SK-N-MC (cell line): ENCODE results near the gene SOX6.

Experiments used
- DNase-seq: peaks from one replicate; pipeline ENCODE4 v3.0.0-alpha.2; 2011; ENCODE audit warnings: low read depth, low spot score
- H3K27ac ChIP-seq: fragments of 200-600 bp; sonication (generic); 2 replicates; pipeline ENCODE4 v1.5.1; 2016; ENCODE audit warnings: mixed run types
- H3K36me3 ChIP-seq: fragments of 200-600 bp; sonication (generic); 2 replicates; pipeline ENCODE4 v1.6.1; 2017; ENCODE audit warnings: antibody characterized with exemption, low read length, mixed read lengths; ENCODE audit not compliant: insufficient read depth
- H3K4me3 ChIP-seq: fragments of 200-600 bp; sonication (generic); 2 replicates; pipeline ENCODE4 v1.5.1; 2016
- H3K9ac ChIP-seq: fragments of 200-600 bp; sonication (generic); 2 replicates; pipeline ENCODE4 v1.8.0; 2017; ENCODE audit warnings: mixed run types, mixed read lengths; ENCODE audit not compliant: insufficient read length
- H3K9me3 ChIP-seq: fragments of 200-600 bp; sonication (generic); 2 replicates; pipeline ENCODE4 v1.6.1; 2017; ENCODE audit warnings: low read depth, mild to moderate bottlenecking, antibody characterized with exemption, low read length, moderate library complexity, mixed read lengths
- EZH2 ChIP-seq: fragments of 200-600 bp; sonication (generic); IDR thresholded peaks from one replicate; pipeline ENCODE4 v1.6.1; 2017; ENCODE audit warnings: antibody characterized with exemption
- FOXP2 ChIP-seq: optimal IDR thresholded peaks from 2 replicates; pipeline ENCODE3; 2011; ENCODE audit warnings: mild to moderate bottlenecking, moderate library complexity; ENCODE audit not compliant: insufficient read depth; ENCODE audit errors: extremely low read length, control extremely low read depth
- POLR2AphosphoS5 ChIP-seq: IDR thresholded peaks from 2 replicates; pipeline ENCODE4 v1.6.1; 2012; ENCODE audit warnings: mild to moderate bottlenecking, low read depth, low read length, borderline replicate concordance

Gene SOX6

DNA sequence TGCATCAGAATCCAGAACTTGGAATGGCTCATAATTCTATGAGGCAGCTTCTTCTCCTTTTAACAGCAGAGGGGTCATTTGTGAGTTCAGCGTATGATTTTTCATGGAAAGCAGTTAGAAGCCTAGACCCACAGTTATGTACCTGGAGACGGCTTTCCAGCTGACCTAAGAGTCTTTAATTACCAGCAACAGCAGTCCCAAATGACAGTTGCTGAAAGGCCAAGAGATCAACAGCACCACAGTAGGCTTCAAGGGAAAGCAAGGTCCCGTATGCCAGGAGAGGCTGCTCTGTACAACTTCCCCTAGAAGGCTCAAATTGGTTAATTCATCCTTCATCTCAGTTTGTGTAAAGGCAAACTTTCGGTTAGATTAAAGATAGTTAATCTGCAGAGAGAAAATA, 363.0 kb downstream of the SOX6 start:
- TF ChIP-seq FOXP2, result no peak
- TF ChIP-seq POLR2AphosphoS5, result no peak
- TF ChIP-seq EZH2, result no peak
- H3K4me3 ChIP-seq, result no peak overlapping the region
- no peak overlapping the region for H3K27ac ChIP-seq
- peaks cover 52% of the 10 kb centered on the region for H3K36me3 ChIP-seq
- no peak for DNase-seq
- no peaks in the 10 kb centered on the region for H3K9me3 ChIP-seq
- H3K9ac ChIP-seq, result no peak overlapping the region

GRCh38 chr11:15991215-15991614, 365.1 kb downstream of the SOX6 start:
- Histone ChIP-seq H3K9me3 (no peaks in the 10 kb centered on the region), H3K27ac (no peak overlapping the region), H3K9ac (no peak overlapping the region), H3K36me3 (peaks cover 63% of the 10 kb centered on the region), H3K4me3 (no peak overlapping the region)
- TF ChIP-seq POLR2AphosphoS5, result no peak
- no peak for TF ChIP-seq EZH2
- no peak for TF ChIP-seq FOXP2
- no peak for DNase-seq

DNA sequence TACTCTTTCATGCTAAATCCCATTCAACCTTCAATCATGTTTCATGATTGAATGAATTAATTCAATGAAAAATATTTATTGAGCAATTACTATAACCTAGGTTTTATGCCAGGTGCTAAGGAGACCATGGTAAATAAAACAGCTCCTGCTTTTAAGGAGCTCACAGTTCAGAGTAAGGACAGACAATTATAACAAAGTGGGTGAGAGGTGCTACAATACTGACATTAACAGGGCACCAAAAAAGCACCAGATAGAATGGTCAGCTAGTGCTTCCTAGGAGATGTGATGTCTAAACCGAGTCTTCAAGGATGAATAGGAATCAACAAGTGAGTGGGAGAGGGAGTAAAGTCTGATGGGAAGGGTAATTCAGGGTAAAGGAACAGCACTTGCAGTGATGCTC, 366.7 kb downstream of the SOX6 start:
- Histone ChIP-seq H3K4me3 (no peak overlapping the region), H3K36me3 (peaks cover 64% of the 10 kb centered on the region), H3K27ac (peak overlapping the region; percentile 15; the same call in 1 of the 2 replicates), H3K9me3 (no peaks in the 10 kb centered on the region), H3K9ac (no peak overlapping the region)
- TF ChIP-seq POLR2AphosphoS5 (no peak), EZH2 (no peak), FOXP2 (no peak)
- DNase-seq, result no peak

GRCh38 chr11:15988693-15989231, 367.6 kb downstream of the SOX6 start:
- Histone ChIP-seq H3K27ac (peak overlapping the region; percentile 47), H3K4me3 (no peak overlapping the region), H3K9me3 (no peaks in the 10 kb centered on the region), H3K36me3 (peaks cover 70% of the 10 kb centered on the region), H3K9ac (no peak overlapping the region)
- DNase-seq, result no peak
- no peak for TF ChIP-seq POLR2AphosphoS5
- TF ChIP-seq FOXP2, result no peak
- TF ChIP-seq EZH2, result no peak

- Histone ChIP-seq H3K9ac (peak overlapping the region; percentile 24), H3K4me3 (no peak overlapping the region), H3K36me3 (peaks cover 68% of the 10 kb centered on the region), H3K9me3 (no peaks in the 10 kb centered on the region), H3K27ac (peak overlapping the region; percentile 47)
- DNase-seq, result no peak
- TF ChIP-seq EZH2 (no peak), FOXP2 (no peak), POLR2AphosphoS5 (no peak)
Observed at GRCh38 chr11:15988016-15988550, 368.3 kb downstream of the SOX6 start.

DNA sequence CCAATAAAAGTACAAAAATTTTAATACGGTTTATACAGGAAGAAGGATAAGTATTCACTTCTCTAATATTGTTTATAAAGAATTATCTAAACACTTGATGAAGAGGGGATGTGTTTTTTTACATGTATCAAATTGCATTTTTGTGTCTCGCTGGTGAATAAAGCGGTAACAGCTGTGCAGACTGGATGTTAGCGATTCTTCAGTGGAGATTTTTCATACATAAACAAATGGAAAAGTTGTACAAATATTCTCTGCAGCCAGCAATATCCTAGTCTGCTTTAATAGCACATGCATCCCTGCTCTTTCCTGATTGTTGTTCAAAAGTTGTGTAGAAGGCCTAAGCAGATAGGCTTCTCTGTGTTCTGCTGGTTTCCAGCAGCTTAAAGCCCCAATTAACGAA, 369.3 kb downstream of the SOX6 start:
- Histone ChIP-seq H3K4me3 (no peak overlapping the region), H3K9ac (no peak overlapping the region), H3K36me3 (peaks cover 69% of the 10 kb centered on the region), H3K27ac (peak overlapping the region; percentile 69; the same call in 1 of the 2 replicates), H3K9me3 (no peaks in the 10 kb centered on the region)
- DNase-seq, result no peak
- no peak for TF ChIP-seq POLR2AphosphoS5
- no peak for TF ChIP-seq EZH2
- TF ChIP-seq FOXP2, result no peak

DNA sequence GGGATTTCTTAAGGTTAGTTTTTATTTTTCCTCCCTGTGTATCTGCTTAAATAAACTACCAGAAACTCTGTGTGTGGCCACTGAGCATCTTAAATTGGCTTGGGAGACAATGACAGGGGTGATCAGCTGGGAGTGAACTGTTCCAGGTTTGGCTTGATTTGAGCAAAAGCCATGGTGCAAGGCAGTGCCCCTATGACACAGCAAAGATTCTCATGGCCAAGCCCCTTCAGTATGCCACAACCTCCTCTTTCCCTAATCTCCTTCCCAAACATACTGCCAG, 370.5 kb downstream of the SOX6 start:
- Histone ChIP-seq H3K9me3 (no peaks in the 10 kb centered on the region), H3K4me3 (no peak overlapping the region), H3K27ac (0 out of 2 replicates have a peak overlapping the region, but pooled peaks have one; percentile 40), H3K9ac (no peak overlapping the region), H3K36me3 (peaks cover 69% of the 10 kb centered on the region)
- TF ChIP-seq POLR2AphosphoS5 (no peak), FOXP2 (no peak), EZH2 (no peak)
- DNase-seq, result no peak

DNA sequence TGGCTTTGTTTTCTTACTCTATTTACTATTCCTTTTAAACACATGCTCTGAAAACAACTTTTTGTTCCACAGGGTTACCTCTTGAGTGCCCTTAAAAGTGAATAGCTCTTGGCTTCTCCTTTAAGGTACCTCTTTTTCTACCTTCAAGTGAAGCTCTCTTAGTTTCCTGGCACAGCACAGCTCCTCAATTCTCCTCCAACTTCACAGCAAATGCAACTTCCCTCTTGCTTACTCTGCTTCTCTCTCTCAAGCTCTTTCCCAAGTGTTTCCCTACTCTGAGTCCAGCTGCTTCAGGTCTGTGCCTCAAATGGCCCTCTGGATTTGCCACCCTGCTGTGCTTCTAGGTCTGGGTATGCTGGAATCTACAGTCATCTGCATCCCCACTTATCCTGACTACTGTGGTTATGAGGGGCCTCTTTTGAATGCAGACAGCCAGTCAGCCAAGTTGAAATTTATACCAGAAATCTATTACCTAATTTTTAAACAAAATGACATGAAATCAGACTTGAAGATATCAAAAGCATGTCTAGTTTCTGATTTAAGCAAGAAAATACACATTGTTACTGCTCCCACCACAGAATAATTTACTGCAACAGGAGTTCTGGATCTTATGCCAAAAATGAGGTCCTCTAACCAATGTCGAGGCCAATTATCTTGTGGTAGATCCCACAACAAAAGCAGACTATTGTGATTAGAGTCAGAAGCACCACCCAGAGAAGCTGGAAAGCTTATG, 371.1 kb downstream of the SOX6 start:
- H3K27ac ChIP-seq, result 0 out of 2 replicates have a peak overlapping the region, but pooled peaks have one; percentile 40
- no peak overlapping the region for H3K9ac ChIP-seq
- DNase-seq, result no peak
- H3K36me3 ChIP-seq, result peaks cover 71% of the 10 kb centered on the region
- TF ChIP-seq FOXP2 (no peak), EZH2 (no peak), POLR2AphosphoS5 (no peak)
- H3K4me3 ChIP-seq, result no peak overlapping the region
- H3K9me3 ChIP-seq, result no peaks in the 10 kb centered on the region
